ENCODE measurements around the gene MYO18B. TPM values are rescaled to one million over a fixed set of nuclear protein-coding genes. Genes with fewer than 3 reads are reported as not detected.

Gene MYO18B
- total RNA-seq, 2 experiments from 2014 or later = 1.2 TPM

DNA sequence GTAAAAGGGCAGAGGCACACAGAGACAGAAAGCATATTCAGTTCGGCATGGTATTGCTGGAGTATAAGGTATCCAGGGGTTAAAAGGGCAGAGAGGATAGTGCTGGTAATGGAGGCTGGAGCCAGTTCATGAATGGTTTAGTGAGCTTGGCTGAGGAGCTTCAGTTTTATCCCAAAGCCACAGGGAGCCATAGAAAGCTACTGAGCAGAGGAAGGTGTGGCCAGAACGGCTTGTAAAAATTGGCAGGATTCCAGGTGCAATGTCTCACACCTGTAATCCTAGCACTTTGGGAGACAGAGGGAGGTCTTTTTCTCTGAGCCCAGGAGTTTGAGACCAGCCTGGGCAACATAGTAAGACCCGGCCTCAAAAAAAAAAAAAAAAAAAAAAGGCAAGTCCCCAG is 186.1 kb downstream of the MYO18B start:
- ChIA-PET POLR2A (no interaction called here), CTCF (no interaction called here)
- Mint-ChIP-seq H3K4me3 (no peak overlapping the region), H3K4me1 (ENCODE audit: low read depth) (no peaks in the 10 kb centered on the region), H3K9me3 (ENCODE audit: insufficient read depth) (peaks cover 9% of the 10 kb centered on the region), H3K36me3 (ENCODE audit: low read depth) (no peaks in the 10 kb centered on the region), H3K27me3 (ENCODE audit: low read depth) (peaks cover 11% of the 10 kb centered on the region), H3K27ac (no peak overlapping the region)
- DNase-seq (no peak), ATAC-seq (no peak)

- no peak overlapping the region for H3K27ac Mint-ChIP-seq
- DNase-seq = no peak
- peaks cover 14% of the 10 kb centered on the region for H3K27me3 Mint-ChIP-seq (ENCODE audit: low read depth)
- peaks cover 9% of the 10 kb centered on the region for H3K9me3 Mint-ChIP-seq (ENCODE audit: insufficient read depth)
- H3K4me1 Mint-ChIP-seq (ENCODE audit: low read depth) = no peaks in the 10 kb centered on the region
- CTCF ChIA-PET = no interaction called here
- H3K4me3 Mint-ChIP-seq = no peak overlapping the region
- POLR2A ChIA-PET = no interaction called here
- no peak for ATAC-seq
- H3K36me3 Mint-ChIP-seq (ENCODE audit: low read depth) = no peaks in the 10 kb centered on the region
These were observed 187.4 kb downstream of the MYO18B start for GRCh38 chr22:25929321-25929878.

DNA sequence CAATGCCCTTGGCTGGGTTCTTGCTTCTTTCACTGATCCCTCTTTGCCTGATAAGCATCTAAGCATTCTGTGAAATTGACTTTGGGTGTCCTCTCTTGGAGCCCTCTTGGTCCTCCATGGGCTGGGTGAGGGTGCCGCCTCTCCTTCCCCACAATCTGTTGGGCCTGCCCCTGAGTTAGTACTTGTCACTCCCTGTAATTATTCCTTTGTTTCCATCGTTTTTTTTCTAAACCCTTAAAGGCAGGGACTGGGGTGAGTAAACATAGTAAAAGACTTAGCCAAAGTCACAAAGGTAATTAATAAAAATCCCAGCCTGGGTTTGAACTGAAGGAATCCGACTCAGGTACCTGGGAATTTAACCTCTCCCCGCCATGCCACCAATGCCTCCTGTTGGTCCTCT is 188.1 kb downstream of the MYO18B start:
- peaks cover 9% of the 10 kb centered on the region for H3K9me3 Mint-ChIP-seq (ENCODE audit: insufficient read depth)
- no peak overlapping the region for H3K27ac Mint-ChIP-seq
- ChIA-PET CTCF (no interaction called here), POLR2A (no interaction called here)
- no peak overlapping the region for H3K4me3 Mint-ChIP-seq
- no peaks in the 10 kb centered on the region for H3K4me1 Mint-ChIP-seq (ENCODE audit: low read depth)
- peaks cover 16% of the 10 kb centered on the region for H3K27me3 Mint-ChIP-seq (ENCODE audit: low read depth)
- no peak for ATAC-seq
- DNase-seq = no peak
- H3K36me3 Mint-ChIP-seq (ENCODE audit: low read depth) = no peaks in the 10 kb centered on the region

GRCh38 chr22:25930788-25931310 is 188.9 kb downstream of the MYO18B start:
- ATAC-seq (no peak), DNase-seq (no peak)
- Mint-ChIP-seq H3K27ac (no peak overlapping the region), H3K36me3 (ENCODE audit: low read depth) (no peaks in the 10 kb centered on the region), H3K27me3 (ENCODE audit: low read depth) (peaks cover 18% of the 10 kb centered on the region), H3K4me3 (no peak overlapping the region), H3K4me1 (ENCODE audit: low read depth) (no peaks in the 10 kb centered on the region), H3K9me3 (ENCODE audit: insufficient read depth) (peaks cover 9% of the 10 kb centered on the region)
- POLR2A ChIA-PET = no interaction called here
- CTCF ChIA-PET = no interaction called here

DNA sequence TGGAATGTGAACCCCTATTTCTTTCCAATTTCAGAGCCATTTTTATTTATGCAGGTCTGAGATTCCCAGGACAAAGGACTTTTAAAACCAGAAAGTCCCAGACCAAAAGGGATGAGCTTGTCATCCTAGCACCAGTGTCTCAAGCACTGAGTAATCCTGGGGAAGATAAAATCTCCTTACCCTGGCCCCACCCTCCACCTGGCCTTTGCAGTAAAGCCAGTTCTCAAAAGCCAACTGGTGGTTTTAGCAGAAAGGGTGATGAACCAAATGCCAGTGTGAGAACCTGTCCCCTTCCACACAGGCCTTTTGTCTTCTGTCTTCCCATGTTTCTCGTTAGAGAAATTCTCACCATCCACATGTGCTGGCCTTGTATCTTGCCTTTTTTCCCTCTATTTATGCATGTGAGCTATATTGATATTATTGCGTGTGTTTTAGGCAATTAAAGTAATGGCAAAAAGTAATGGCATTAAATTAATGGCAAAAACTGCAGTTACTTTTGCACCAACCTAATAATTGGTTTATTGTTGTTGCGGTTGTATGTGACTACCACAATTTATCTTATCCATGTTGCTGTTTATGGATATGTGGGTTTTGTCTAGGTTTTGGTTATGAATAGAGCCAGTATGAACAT is 191.3 kb downstream of the MYO18B start:
- ChIA-PET POLR2A (no interaction called here), CTCF (no interaction called here)
- H3K4me3 Mint-ChIP-seq = no peak overlapping the region
- peaks cover 15% of the 10 kb centered on the region for H3K27me3 Mint-ChIP-seq (ENCODE audit: low read depth)
- no peaks in the 10 kb centered on the region for H3K4me1 Mint-ChIP-seq (ENCODE audit: low read depth)
- no peak for DNase-seq
- no peaks in the 10 kb centered on the region for H3K9me3 Mint-ChIP-seq (ENCODE audit: insufficient read depth)
- no peak overlapping the region for H3K27ac Mint-ChIP-seq
- no peak for ATAC-seq
- no peaks in the 10 kb centered on the region for H3K36me3 Mint-ChIP-seq (ENCODE audit: low read depth)

DNA sequence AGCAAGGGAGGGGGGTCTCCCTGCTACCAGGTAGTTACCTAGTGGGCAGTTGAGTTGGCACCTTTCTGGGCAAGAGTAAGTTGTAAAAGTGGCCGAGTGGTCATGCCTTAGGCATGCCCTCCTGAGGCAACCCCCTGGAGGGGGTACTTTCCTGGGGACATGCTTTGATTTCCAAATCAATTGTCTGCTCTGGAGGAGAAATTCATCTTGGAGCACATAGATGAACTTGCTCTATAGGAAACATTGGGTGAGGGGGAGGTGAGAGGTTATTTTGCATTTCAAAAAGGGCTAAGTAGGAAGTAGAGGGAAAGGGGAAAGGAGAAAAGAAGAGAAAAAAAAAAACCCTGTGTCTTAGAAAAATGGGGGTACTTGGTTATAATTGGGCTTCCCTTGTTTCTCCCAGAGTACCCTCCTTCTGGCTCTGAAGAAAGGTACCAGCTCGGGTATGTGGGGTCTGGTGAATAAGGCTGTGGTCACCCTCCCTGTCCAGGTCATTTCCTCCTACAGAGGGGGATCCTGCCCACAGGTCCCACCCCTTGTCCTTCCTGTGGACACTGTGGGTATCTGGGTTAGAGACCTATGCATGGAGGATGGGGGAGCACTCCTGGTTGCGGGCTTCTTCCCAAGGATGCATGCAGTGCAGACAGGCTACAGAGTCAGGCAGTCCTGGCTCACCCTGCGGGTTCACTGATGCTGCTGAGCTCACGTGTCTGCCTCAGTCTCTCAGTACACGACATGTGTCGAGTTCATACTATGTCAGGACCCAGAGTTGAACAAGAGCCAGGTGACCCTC is 193.5 kb downstream of the MYO18B start:
- ATAC-seq (no peak), DNase-seq (no peak)
- Mint-ChIP-seq H3K27me3 (ENCODE audit: low read depth) (peaks cover 9% of the 10 kb centered on the region), H3K36me3 (ENCODE audit: low read depth) (no peaks in the 10 kb centered on the region), H3K4me1 (ENCODE audit: low read depth) (no peaks in the 10 kb centered on the region), H3K4me3 (no peak overlapping the region), H3K9me3 (ENCODE audit: insufficient read depth) (no peaks in the 10 kb centered on the region), H3K27ac (no peak overlapping the region)
- POLR2A ChIA-PET = no interaction called here
- CTCF ChIA-PET = no interaction called here

GRCh38 chr22:25938151-25938550 is 196.2 kb downstream of the MYO18B start:
- Mint-ChIP-seq H3K27ac (no peak overlapping the region), H3K9me3 (ENCODE audit: insufficient read depth) (no peaks in the 10 kb centered on the region), H3K27me3 (ENCODE audit: low read depth) (peaks cover 16% of the 10 kb centered on the region), H3K4me1 (ENCODE audit: low read depth) (no peaks in the 10 kb centered on the region), H3K4me3 (no peak overlapping the region), H3K36me3 (ENCODE audit: low read depth) (no peaks in the 10 kb centered on the region)
- ATAC-seq (no peak), DNase-seq (no peak)
- ChIA-PET CTCF (no interaction called here), POLR2A (no interaction called here)

DNA sequence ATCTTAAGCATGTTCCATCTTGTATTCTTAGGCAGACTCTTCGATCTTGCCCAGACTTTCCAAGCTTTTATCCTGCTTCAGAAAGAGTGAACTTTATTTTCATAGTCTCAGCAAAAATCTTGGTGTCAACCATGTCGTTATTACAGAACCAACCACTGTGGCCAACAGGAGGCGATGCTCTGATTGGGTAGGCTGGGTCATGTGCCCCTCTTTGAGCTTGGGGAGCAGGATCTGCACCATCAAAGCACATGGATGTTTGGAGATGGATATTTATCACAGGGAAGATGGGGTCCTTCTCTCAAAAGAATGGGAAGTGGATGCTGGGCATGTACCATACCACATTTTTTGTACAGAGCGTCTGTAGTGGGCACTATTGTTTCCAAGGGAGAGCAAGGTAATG is 197.4 kb downstream of the MYO18B start:
- H3K4me3 Mint-ChIP-seq = no peak overlapping the region
- DNase-seq = no peak
- H3K9me3 Mint-ChIP-seq (ENCODE audit: insufficient read depth) = no peaks in the 10 kb centered on the region
- no peaks in the 10 kb centered on the region for H3K4me1 Mint-ChIP-seq (ENCODE audit: low read depth)
- no peak overlapping the region for H3K27ac Mint-ChIP-seq
- no peaks in the 10 kb centered on the region for H3K36me3 Mint-ChIP-seq (ENCODE audit: low read depth)
- POLR2A ChIA-PET = interaction anchor here (1.1 kb wide), 1 partner anchor 11 kb away, joined by 3 read pairs; no protein-coding TSS in a partner anchor
- peaks cover 12% of the 10 kb centered on the region for H3K27me3 Mint-ChIP-seq (ENCODE audit: low read depth)
- CTCF ChIA-PET = no interaction called here
- ATAC-seq = no peak

GRCh38 chr22:25940479-25940878 is 198.5 kb downstream of the MYO18B start:
- Mint-ChIP-seq H3K4me1 (ENCODE audit: low read depth) (no peaks in the 10 kb centered on the region), H3K4me3 (no peak overlapping the region), H3K27ac (no peak overlapping the region), H3K9me3 (ENCODE audit: insufficient read depth) (no peaks in the 10 kb centered on the region), H3K36me3 (ENCODE audit: low read depth) (no peaks in the 10 kb centered on the region), H3K27me3 (ENCODE audit: low read depth) (peaks cover 7% of the 10 kb centered on the region)
- DNase-seq = no peak
- POLR2A ChIA-PET = no interaction called here
- CTCF ChIA-PET = no interaction called here
- ATAC-seq = no peak

GRCh38 chr22:25941365-25941960 is 199.5 kb downstream of the MYO18B start:
- H3K4me1 Mint-ChIP-seq (ENCODE audit: low read depth) = no peaks in the 10 kb centered on the region
- H3K36me3 Mint-ChIP-seq (ENCODE audit: low read depth) = no peaks in the 10 kb centered on the region
- no peaks in the 10 kb centered on the region for H3K9me3 Mint-ChIP-seq (ENCODE audit: insufficient read depth)
- H3K27ac Mint-ChIP-seq = no peak overlapping the region
- DNase-seq = no peak
- H3K27me3 Mint-ChIP-seq (ENCODE audit: low read depth) = peaks cover 7% of the 10 kb centered on the region
- ChIA-PET CTCF (interaction anchor here (0.6 kb wide), 1 partner anchor 64 kb away, joined by 3 read pairs; no protein-coding TSS in a partner anchor), POLR2A (no interaction called here)
- H3K4me3 Mint-ChIP-seq = no peak overlapping the region
- ATAC-seq = no peak

- DNase-seq (no peak), ATAC-seq (no peak)
- Mint-ChIP-seq H3K36me3 (ENCODE audit: low read depth) (no peaks in the 10 kb centered on the region), H3K4me1 (ENCODE audit: low read depth) (no peaks in the 10 kb centered on the region), H3K9me3 (ENCODE audit: insufficient read depth) (no peaks in the 10 kb centered on the region), H3K27ac (no peak overlapping the region), H3K27me3 (ENCODE audit: low read depth) (peaks cover 7% of the 10 kb centered on the region), H3K4me3 (no peak overlapping the region)
- ChIA-PET CTCF (no interaction called here), POLR2A (no interaction called here)
These were observed 200.3 kb downstream of the MYO18B start for GRCh38 chr22:25942115-25942855.
